ENCODE data around the gene ABCA7. TPM values are rescaled to one million over a fixed set of nuclear protein-coding genes. Genes with fewer than 3 reads are reported as not detected.

Gene ABCA7
- total RNA-seq, 1 donor from 2014 or later: 6.7 TPM

DNA sequence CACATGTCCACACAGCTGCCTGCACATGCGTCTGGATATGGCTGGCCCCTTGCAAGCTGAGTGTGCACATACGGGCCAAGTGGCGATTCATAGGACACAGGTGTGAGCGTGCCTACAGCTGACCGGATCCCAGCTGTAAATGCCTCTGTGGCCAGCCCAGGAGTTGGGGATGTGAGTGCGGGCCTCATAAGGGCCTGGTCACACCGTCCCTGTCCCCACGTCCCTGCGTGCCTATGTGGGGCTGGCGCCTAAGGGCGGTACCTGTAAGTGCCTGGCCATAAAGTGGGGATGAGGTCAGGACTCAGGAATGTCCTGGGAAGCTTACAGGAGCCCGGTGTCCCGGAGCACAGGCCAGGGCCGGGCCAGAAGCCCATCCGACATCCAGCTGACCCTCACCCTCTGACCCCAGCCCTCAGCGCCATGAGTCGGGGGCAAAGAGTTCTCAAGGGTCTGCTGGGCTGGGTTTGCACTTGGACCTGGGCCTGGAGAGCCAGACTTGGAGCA lies 25.8 kb downstream of the ABCA7 start:
- peaks cover 15% of the 10 kb centered on the region for H3K27me3 Mint-ChIP-seq (ENCODE audit: low read depth)
- H3K27ac Mint-ChIP-seq (ENCODE audit: unreplicated experiment): no peak overlapping the region

DNA sequence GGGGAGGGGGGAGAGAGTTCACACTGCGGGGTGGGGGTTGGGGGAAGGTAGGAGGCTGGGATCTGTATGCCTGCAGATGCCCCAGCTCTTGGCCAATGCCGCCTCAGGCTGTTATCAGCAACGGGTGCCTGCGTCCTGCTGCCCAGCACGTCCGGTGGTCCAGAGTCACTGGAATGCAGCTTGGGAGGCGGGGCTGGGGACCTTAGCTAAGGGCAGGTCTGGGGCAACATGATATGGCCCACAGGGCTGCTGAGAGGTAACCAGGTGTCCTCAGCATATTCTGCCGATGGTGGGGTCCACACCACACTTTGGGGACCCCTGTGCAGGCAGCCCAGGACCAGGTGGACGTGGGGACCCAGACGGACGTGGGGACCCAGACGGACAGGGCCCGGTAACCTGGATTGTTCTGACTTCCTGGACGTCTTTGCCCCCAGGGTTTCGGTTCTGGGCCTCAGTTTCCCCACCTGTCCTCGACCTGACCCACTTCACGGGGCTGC lies 26.4 kb downstream of the ABCA7 start:
- TF ChIP-seq, protein P1, sequence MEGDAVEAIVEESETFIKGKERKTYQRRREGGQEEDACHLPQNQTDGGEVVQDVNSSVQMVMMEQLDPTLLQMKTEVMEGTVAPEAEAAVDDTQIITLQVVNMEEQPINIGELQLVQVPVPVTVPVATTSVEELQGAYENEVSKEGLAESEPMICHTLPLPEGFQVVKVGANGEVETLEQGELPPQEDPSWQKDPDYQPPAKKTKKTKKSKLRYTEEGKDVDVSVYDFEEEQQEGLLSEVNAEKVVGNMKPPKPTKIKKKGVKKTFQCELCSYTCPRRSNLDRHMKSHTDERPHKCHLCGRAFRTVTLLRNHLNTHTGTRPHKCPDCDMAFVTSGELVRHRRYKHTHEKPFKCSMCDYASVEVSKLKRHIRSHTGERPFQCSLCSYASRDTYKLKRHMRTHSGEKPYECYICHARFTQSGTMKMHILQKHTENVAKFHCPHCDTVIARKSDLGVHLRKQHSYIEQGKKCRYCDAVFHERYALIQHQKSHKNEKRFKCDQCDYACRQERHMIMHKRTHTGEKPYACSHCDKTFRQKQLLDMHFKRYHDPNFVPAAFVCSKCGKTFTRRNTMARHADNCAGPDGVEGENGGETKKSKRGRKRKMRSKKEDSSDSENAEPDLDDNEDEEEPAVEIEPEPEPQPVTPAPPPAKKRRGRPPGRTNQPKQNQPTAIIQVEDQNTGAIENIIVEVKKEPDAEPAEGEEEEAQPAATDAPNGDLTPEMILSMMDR (IDR thresholded peaks at IDR 0.05): no peak
- DNase-seq (ENCODE audit: low spot score): no peak
- H3K9me3 Mint-ChIP-seq (ENCODE audit: low read depth): no peaks in the 10 kb centered on the region
- H3K27ac Mint-ChIP-seq (ENCODE audit: unreplicated experiment): no peak overlapping the region
- H3K4me3 Mint-ChIP-seq (ENCODE audit: unreplicated experiment): no peak overlapping the region
- H3K36me3 Mint-ChIP-seq (ENCODE audit: low read depth): no peaks in the 10 kb centered on the region
- peaks cover 15% of the 10 kb centered on the region for H3K27me3 Mint-ChIP-seq (ENCODE audit: low read depth)
- peaks cover 3% of the 10 kb centered on the region for H3K4me1 Mint-ChIP-seq (ENCODE audit: low read depth)

More for the DNA sequence above, 25.8 kb downstream of the ABCA7 start:
- H3K4me1 Mint-ChIP-seq (ENCODE audit: low read depth): peaks cover 3% of the 10 kb centered on the region
- no peaks in the 10 kb centered on the region for H3K9me3 Mint-ChIP-seq (ENCODE audit: low read depth)
- TF ChIP-seq, protein P1 (IDR thresholded peaks at IDR 0.05): no peak
- no peak overlapping the region for H3K4me3 Mint-ChIP-seq (ENCODE audit: unreplicated experiment)
- no peak for DNase-seq (ENCODE audit: low spot score)
- no peaks in the 10 kb centered on the region for H3K36me3 Mint-ChIP-seq (ENCODE audit: low read depth)

DNA sequence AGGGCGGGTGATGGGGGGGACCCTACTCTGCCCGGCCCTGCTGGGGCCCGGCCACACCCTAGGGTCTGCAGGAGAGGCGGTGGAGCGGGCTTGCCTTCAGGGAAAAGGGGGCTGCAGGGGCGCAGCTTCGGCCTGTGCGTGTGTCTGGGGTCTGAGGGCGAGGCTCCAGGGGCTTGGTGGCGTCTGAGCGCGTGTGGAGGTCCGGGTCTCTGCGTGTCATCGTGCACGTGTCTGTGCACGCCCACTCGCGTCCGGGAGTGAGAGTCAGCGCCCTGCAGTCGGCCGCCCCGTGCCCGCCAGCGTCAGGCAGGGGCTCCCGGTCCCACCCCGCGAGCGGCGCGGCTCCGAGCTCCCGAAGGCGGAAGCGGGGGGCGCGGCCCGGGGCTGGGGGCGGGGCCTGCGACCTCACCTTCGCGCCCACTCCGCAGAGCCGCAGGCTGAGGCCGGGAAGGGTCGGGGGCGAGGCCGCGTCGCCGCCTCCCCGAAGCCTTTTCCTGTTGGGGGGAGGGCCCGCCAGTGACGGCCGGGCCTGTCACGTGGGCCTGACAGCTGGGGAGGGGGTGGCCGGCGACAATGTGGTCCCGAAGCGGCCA lies 26.9 kb downstream of the ABCA7 start, which contains the start of gene ARHGAP45:
Gene ARHGAP45 (plus strand): TSS at position 420 of the 593 bp plus-strand sequence. CDS start 239 bp downstream, outside the sequence.
- DNase-seq (ENCODE audit: low spot score): no peak
- Mint-ChIP-seq H3K4me1 (ENCODE audit: low read depth) (peaks cover 6% of the 10 kb centered on the region), H3K9me3 (ENCODE audit: low read depth) (no peaks in the 10 kb centered on the region), H3K27ac (ENCODE audit: unreplicated experiment) (no peak within 1 kb of the TSS), H3K4me3 (ENCODE audit: unreplicated experiment) (peak within 1 kb of the TSS; percentile 45), H3K36me3 (ENCODE audit: low read depth) (no peaks in the 10 kb centered on the region), H3K27me3 (ENCODE audit: low read depth) (peaks cover 18% of the 10 kb centered on the region)
- TF ChIP-seq, protein P1 (IDR thresholded peaks at IDR 0.05): no peak

DNA sequence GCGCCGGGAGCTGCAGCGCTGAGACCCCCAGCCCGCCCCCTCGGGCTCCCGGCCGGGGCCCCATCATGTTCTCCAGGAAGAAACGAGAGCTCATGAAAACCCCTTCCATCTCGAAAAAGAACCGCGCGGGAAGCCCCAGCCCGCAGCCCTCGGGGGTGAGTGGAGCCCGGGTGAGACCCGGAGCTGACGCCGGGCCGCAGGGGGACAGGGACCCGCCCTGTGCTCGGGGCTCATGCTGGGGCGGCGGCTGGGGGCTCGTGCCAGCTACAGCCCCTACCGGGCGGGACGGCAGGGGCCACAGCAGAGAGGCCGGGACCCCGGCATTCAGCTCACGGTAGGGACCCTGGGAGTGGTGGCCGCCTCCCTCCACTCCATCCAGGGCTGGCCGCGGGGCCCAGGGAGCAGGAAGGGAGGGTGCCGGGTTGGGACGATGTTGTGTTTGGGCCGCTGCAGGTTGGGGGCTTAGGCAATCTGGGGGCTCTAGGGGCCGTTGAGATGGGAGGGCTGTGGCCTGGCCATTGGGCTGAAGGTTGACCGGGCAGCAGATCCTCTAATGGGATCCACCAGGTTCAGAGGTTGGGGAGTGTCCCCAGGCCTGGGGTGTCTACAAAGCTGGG lies 27.5 kb downstream of the ABCA7 start:
- Mint-ChIP-seq H3K4me3 (ENCODE audit: unreplicated experiment) (no peak overlapping the region), H3K27ac (ENCODE audit: unreplicated experiment) (no peak overlapping the region), H3K36me3 (ENCODE audit: low read depth) (no peaks in the 10 kb centered on the region), H3K27me3 (ENCODE audit: low read depth) (peaks cover 20% of the 10 kb centered on the region), H3K4me1 (ENCODE audit: low read depth) (peaks cover 8% of the 10 kb centered on the region), H3K9me3 (ENCODE audit: low read depth) (no peaks in the 10 kb centered on the region)
- no peak for DNase-seq (ENCODE audit: low spot score)
- TF ChIP-seq, protein P1 (IDR thresholded peaks at IDR 0.05): no peak

Measured in chondrocyte (in vitro differentiated cells).